PC-9 (cell line): ENCODE results near the gene PAEP. TPM values are rescaled to one million over a fixed set of nuclear protein-coding genes. Genes with fewer than 3 reads are reported as not detected.

Experiments used
- BruUV-seq: library from RNA; stranded (reverse); fragments of 400-500 nt; replicated peaks from 2 replicates; lab custom pipeline; 2021; lab: Mats Ljungman, UMichigan
- CTCF ChIA-PET: fragments of 300-600 bp; sonication (Branson Sonifier 250); formaldehyde crosslinking; loops from one replicate; lab custom pipeline; 2022; ENCODE audit warnings: antibody characterized with exemption; lab: Charles Lee
- POLR2A ChIA-PET: fragments of 300-600 bp; sonication (Branson Sonifier 250); formaldehyde crosslinking; loops from one replicate; lab custom pipeline; 2022; ENCODE audit warnings: antibody characterized with exemption; ENCODE audit not compliant: unreplicated experiment; lab: Charles Lee
- DNase-seq, 2 experiments: peaks; one replicate each; pipeline versions ENCODE4 v3.0.0 to v3.0.0-alpha.2; 2015 to 2022; ENCODE audit warnings: mixed read lengths in 1 of 2
- H2AFZ ChIP-seq: fragments of 200-600 bp; sonication (generic); 2 replicates; pipeline ENCODE4 v1.8.1; 2017; ENCODE audit warnings: antibody characterized with exemption
- H3F3A ChIP-seq: fragments of 200-600 bp; sonication (generic); 2 replicates; pipeline ENCODE4 v1.8.1; 2017; ENCODE audit warnings: antibody characterized with exemption, mild to moderate bottlenecking, low read depth; ENCODE audit not compliant: insufficient read depth
- H3K27ac ChIP-seq: fragments of 200-600 bp; sonication (generic); 2 replicates; pipeline ENCODE4 v1.6.1; 2016; ENCODE audit warnings: mixed run types
- H3K27me3 ChIP-seq: fragments of 200-600 bp; sonication (generic); 2 replicates; pipeline ENCODE4 v1.6.1; 2016; ENCODE audit warnings: low read depth, mixed run types; ENCODE audit not compliant: insufficient read depth
- H3K36me3 ChIP-seq: fragments of 200-600 bp; sonication (generic); 2 replicates; pipeline ENCODE4 v1.6.1; 2016; ENCODE audit warnings: low read depth, mixed run types
- H3K4me1 ChIP-seq: fragments of 200-600 bp; sonication (generic); replicated peaks from 2 replicates; pipeline ENCODE4 v1.6.1; 2016; ENCODE audit warnings: mixed run types; ENCODE audit not compliant: insufficient read depth
- H3K4me2 ChIP-seq: fragments of 200-600 bp; sonication (generic); 2 replicates; pipeline ENCODE4 v1.6.1; 2017; ENCODE audit warnings: mixed run types
- H3K4me3 ChIP-seq: fragments of 200-600 bp; sonication (generic); 2 replicates; pipeline ENCODE4 v1.6.1; 2016; ENCODE audit warnings: mixed run types
- H3K79me2 ChIP-seq: fragments of 200-600 bp; sonication (generic); 2 replicates; pipeline ENCODE4 v1.6.1; 2017; ENCODE audit warnings: low read depth, mixed run types
- H3K9me2 ChIP-seq: fragments of 200-600 bp; sonication (generic); 2 replicates; pipeline ENCODE4 v1.8.1; 2017; ENCODE audit warnings: mild to moderate bottlenecking; ENCODE audit not compliant: insufficient read depth
- H3K9me3 ChIP-seq: fragments of 200-600 bp; sonication (generic); 2 replicates; pipeline ENCODE4 v1.8.1; 2016; ENCODE audit warnings: low read depth; ENCODE audit not compliant: insufficient read depth
- H4K20me1 ChIP-seq: fragments of 200-600 bp; sonication (generic); 2 replicates; pipeline ENCODE4 v1.8.1; 2017; ENCODE audit not compliant: insufficient read depth
- EZH2 ChIP-seq: fragments of 200-600 bp; sonication (generic); IDR thresholded peaks from 2 replicates; pipeline ENCODE4 v1.8.0; 2017; ENCODE audit warnings: antibody characterized with exemption, low read depth
- intact Hi-C: fragments of 100-400 bp; cut with micrococcal nuclease; formaldehyde crosslinking; loops from one replicate; pipeline ENCODE4 v1.10.0; 2022; ENCODE audit not compliant: unreplicated experiment
- total RNA-seq: library from RNA; stranded (reverse); gene quantifications from 2 replicates; pipeline ENCODE4 v1.2.3, GENCODE V29; 2021
- TF ChIP-seq, protein P1 (sequence below): fragments of 200-600 bp; sonication (generic); conservative IDR thresholded peaks from 2 replicates; pipeline ENCODE4 v1.6.1; 2017; ENCODE audit warnings: mixed run types, antibody characterized with exemption, mild to moderate bottlenecking, moderate library complexity

The PAEP gene
- total RNA-seq, 1 experiment from 2014 or later = not detected

DNA sequence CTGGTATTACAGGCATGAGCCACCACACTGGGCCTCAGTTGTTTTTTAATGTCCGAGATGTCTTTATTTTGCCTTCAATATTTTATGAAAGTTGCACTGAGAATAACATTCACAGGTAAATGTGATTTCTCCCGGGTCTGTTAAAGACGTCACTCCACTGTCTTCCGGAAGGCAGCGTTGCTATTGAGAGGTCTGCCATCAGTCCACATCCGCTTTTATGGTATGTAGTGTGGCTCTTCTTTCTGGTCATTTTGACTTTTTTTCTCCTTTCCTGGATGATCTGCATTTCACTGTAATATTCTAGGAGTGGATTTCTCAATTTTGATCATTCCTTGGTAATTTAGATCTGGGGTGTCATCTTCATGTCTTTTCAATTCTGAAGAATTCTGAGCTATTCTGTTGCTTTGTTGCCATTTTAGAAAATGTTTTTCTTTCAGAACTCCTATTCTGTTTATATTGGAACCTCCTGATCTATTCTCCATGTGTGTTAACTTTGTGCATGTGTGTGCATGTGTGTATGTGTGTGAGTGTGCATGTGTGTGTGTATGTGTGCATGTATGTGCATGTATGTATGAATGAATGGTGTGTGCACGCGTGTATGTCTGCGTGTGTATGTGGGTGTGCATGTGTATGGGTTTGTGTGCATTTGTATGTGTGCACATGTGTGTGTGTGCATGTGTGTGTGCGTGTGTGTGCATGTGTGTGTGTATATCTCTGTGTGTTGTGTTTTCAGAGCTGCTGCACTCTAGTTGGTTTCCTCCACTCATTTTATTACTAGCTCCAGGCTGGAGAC lies 42.2 kb upstream of the PAEP start:
- TF ChIP-seq, protein P1, sequence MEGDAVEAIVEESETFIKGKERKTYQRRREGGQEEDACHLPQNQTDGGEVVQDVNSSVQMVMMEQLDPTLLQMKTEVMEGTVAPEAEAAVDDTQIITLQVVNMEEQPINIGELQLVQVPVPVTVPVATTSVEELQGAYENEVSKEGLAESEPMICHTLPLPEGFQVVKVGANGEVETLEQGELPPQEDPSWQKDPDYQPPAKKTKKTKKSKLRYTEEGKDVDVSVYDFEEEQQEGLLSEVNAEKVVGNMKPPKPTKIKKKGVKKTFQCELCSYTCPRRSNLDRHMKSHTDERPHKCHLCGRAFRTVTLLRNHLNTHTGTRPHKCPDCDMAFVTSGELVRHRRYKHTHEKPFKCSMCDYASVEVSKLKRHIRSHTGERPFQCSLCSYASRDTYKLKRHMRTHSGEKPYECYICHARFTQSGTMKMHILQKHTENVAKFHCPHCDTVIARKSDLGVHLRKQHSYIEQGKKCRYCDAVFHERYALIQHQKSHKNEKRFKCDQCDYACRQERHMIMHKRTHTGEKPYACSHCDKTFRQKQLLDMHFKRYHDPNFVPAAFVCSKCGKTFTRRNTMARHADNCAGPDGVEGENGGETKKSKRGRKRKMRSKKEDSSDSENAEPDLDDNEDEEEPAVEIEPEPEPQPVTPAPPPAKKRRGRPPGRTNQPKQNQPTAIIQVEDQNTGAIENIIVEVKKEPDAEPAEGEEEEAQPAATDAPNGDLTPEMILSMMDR = no peak
- no peak for TF ChIP-seq EZH2
- CTCF ChIA-PET = no interaction called here
- H3K4me1 ChIP-seq = no peaks in the 10 kb centered on the region
- no TSS peak for BruUV-seq
- intact Hi-C loops = no loop called here
- no peak overlapping the region for H3K4me3 ChIP-seq
- no peak overlapping the region for H2AFZ ChIP-seq
- DNase-seq = no peak
- H3K27me3 ChIP-seq = peaks cover 56% of the 10 kb centered on the region
- H3K9me3 ChIP-seq = no peaks in the 10 kb centered on the region
- H3K4me2 ChIP-seq = no peak overlapping the region
- no peaks in the 10 kb centered on the region for H3F3A ChIP-seq
- H3K36me3 ChIP-seq = no peaks in the 10 kb centered on the region
- POLR2A ChIA-PET = no interaction called here
- H3K79me2 ChIP-seq = no peaks in the 10 kb centered on the region
- no peaks in the 10 kb centered on the region for H3K9me2 ChIP-seq
- H3K27ac ChIP-seq = no peak overlapping the region
- H4K20me1 ChIP-seq = no peaks in the 10 kb centered on the region

- Histone ChIP-seq H3K4me1 (no peaks in the 10 kb centered on the region), H2AFZ (no peak within 1 kb of the TSS), H3K36me3 (no peaks in the 10 kb centered on the region), H3F3A (no peaks in the 10 kb centered on the region), H3K9me3 (no peaks in the 10 kb centered on the region), H3K4me3 (no peak within 1 kb of the TSS), H4K20me1 (no peaks in the 10 kb centered on the region), H3K27ac (no peak within 1 kb of the TSS), H3K4me2 (no peak within 1 kb of the TSS), H3K79me2 (no peaks in the 10 kb centered on the region), H3K27me3 (peaks cover 60% of the 10 kb centered on the region), H3K9me2 (no peaks in the 10 kb centered on the region)
- intact Hi-C loops = no loop called here
- POLR2A ChIA-PET = no interaction called here
- no peak for TF ChIP-seq EZH2
- TF ChIP-seq, protein P1 = no peak
- CTCF ChIA-PET = no interaction called here
- BruUV-seq = no TSS peak
- no peak for DNase-seq
These were observed 40.5 kb upstream of the PAEP start, which contains the start of gene LCN1 for GRCh38 chr9:135520916-135521607. Gene LCN1 (plus strand): TSS chr9:135521440. CDS start chr9:135521498, 58 bp downstream.

- ChIA-PET CTCF (no interaction called here), POLR2A (no interaction called here)
- Histone ChIP-seq H3K36me3 (no peaks in the 10 kb centered on the region), H3K4me1 (no peaks in the 10 kb centered on the region), H3K79me2 (no peaks in the 10 kb centered on the region), H3K4me3 (no peak overlapping the region), H3F3A (no peaks in the 10 kb centered on the region), H3K27me3 (peaks cover 60% of the 10 kb centered on the region), H2AFZ (no peak overlapping the region), H3K4me2 (no peak overlapping the region), H3K9me2 (no peaks in the 10 kb centered on the region), H4K20me1 (no peaks in the 10 kb centered on the region), H3K9me3 (no peaks in the 10 kb centered on the region), H3K27ac (no peak overlapping the region)
- intact Hi-C loops = no loop called here
- BruUV-seq = no TSS peak
- DNase-seq = no peak
- TF ChIP-seq EZH2 = no peak
- TF ChIP-seq, protein P1 = no peak
These were observed 39.9 kb upstream of the PAEP start for GRCh38 chr9:135521608-135522095.
